Mucosa of descending colon (tissue), 3 donors: ENCODE data around the gene TMEM141. TPM values are rescaled to one million over a fixed set of nuclear protein-coding genes. Genes with fewer than 3 reads are reported as not detected.

Experiments used
- ATAC-seq: fragments of 200-7000 bp; cut with Tn5 transposase; one replicate; pipeline ENCODE4 v1.9.1; 2020; ENCODE audit warnings: mild to moderate bottlenecking, moderate library complexity
- DNase-seq, 3 donors: peaks; one replicate each; pipeline ENCODE4 v3.0.0-alpha.2; 2020
- H3K36me3 ChIP-seq: fragments of 200-600 bp; one replicate; pipeline ENCODE4 v1.8.0; 2021; ENCODE audit warnings: low read depth, mild to moderate bottlenecking
- H3K4me1 ChIP-seq: fragments of 200-600 bp; one replicate; pipeline ENCODE4 v1.8.0; 2021; ENCODE audit warnings: low read depth, mild to moderate bottlenecking
- H3K4me3 ChIP-seq: fragments of 200-600 bp; one replicate; pipeline ENCODE4 v1.8.0; 2021; ENCODE audit warnings: mild to moderate bottlenecking
- H3K9me3 ChIP-seq: fragments of 200-600 bp; one replicate; pipeline ENCODE4 v1.8.0; 2021; ENCODE audit warnings: mild to moderate bottlenecking
- intact Hi-C, 2 donors: fragments of 100-400 bp; cut with DNase I in 1 of 2; cut with micrococcal nuclease in 1 of 2; formaldehyde crosslinking; loops; one replicate each; pipeline versions ENCODE4 v1.11.0 to v1.11.1; 2022; cut with DNase I, micrococcal nuclease
- total RNA-seq, 3 donors: library from RNA; stranded (reverse); fragmentation: NEBNext Ultra II Directional in 2 of 3; extraction: Animal tissue kit (Norgen Biotek cat#: 25700) in 2 of 3; gene quantifications; one replicate each; pipeline versions ENCODE4 v1.2.1 to v1.2.4, GENCODE V29; 2021 to 2023
- TF ChIP-seq, protein P1 (sequence below): fragments of 200-600 bp; IDR thresholded peaks from one replicate; pipeline ENCODE4 v1.8.0; 2022; ENCODE audit warnings: antibody characterized with exemption, mild to moderate bottlenecking
- donor health status: DM: no; HTN: no; CAD: no; lungs with moderate emphysema.
- donor health status: DM: no; HTN: no; CAD: no.
- donor health status: DM: no; HTN: yes; CAD: no.

Gene TMEM141
- total RNA-seq, 3 donors from 2014 or later: 110 to 373 (median 127) TPM

DNA sequence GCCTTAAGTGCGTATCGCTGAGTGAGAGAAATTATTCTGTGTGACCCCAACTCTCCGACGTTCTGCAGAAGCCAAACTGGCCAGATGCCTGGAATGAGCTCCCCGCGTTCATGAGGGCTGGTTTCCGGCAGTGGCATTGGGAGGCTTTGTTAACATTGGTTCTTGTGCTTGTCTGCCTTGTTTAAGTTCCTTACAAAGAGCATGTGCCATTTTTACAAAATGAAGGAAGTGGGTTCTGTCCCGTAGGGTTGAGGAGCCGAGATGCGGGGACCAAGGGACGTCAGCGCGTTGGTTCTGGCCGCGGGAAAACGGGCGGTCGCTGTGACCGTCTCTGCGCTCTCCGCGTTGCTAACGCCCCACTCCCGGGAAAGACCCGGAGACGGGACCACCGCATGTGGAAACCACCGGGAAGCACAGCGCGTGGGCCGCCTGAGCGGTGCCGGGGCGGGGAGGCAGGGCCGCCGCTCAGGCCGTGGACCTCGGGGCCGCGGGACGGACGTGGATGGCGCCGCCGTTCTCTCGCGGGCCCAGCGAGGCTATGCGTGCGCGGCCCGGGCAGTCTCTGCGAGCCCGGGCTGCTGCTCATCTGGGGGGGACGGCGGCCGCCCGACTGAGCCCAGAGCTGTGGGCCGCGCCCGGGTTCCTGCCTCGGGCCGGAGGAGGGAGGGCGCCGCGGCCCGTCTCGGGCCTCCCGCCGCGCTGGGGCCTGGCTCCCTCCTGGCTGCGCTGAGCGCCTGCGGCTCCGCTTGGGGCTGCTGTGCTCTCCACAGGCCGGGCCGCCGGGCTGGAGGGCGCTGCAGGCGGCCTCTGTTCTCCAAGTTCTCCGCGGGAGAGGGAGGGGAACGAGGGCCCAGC, 30.1 kb downstream of the TMEM141 start:
- intact Hi-C loops: no loop called here
- TF ChIP-seq, protein P1, sequence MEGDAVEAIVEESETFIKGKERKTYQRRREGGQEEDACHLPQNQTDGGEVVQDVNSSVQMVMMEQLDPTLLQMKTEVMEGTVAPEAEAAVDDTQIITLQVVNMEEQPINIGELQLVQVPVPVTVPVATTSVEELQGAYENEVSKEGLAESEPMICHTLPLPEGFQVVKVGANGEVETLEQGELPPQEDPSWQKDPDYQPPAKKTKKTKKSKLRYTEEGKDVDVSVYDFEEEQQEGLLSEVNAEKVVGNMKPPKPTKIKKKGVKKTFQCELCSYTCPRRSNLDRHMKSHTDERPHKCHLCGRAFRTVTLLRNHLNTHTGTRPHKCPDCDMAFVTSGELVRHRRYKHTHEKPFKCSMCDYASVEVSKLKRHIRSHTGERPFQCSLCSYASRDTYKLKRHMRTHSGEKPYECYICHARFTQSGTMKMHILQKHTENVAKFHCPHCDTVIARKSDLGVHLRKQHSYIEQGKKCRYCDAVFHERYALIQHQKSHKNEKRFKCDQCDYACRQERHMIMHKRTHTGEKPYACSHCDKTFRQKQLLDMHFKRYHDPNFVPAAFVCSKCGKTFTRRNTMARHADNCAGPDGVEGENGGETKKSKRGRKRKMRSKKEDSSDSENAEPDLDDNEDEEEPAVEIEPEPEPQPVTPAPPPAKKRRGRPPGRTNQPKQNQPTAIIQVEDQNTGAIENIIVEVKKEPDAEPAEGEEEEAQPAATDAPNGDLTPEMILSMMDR: no peak
- no peaks in the 10 kb centered on the region for H3K9me3 ChIP-seq
- peaks cover 2% of the 10 kb centered on the region for H3K4me1 ChIP-seq
- DNase-seq (no peak), ATAC-seq (peak; percentile 34)
- H3K4me3 ChIP-seq: no peak overlapping the region
- peaks cover 10% of the 10 kb centered on the region for H3K36me3 ChIP-seq

DNA sequence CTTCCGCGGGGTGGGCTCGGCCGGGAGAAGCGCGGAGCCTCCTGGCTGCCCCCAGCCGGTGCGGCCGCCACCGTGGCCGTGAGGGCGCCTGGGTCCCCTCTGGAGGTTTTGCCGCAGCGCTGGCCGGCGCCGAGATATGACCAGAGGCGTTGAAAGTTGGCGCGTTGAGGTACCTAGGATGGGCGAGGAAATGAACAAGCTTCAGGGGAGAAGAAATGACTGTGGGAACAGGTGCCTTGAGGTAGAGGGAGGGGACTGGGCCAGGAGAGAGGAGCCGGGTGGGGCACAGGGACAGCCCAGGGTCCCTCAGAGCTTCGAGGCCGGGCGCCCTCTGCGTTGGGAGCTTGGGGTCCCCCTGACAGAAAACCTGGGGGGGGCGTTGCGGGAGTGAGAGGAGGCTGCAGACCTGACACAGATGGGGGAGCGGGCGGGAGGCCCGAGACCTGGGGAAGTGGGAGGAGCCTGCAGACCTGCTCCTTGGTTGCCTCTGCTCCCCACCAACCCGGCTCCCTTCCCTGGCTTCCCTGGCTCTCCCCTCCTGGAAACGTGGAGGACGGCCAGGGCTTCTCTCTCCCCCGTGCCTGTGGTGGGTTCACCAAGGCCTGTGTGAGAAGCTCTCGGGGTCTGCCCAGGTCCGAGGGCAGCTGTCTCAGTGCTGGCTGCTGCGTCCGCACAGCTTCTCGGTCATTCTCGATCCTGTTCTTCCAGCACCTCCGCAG, 30.8 kb downstream of the TMEM141 start:
- Histone ChIP-seq H3K9me3 (no peaks in the 10 kb centered on the region), H3K4me1 (peaks cover 2% of the 10 kb centered on the region), H3K36me3 (peaks cover 10% of the 10 kb centered on the region), H3K4me3 (no peak overlapping the region)
- TF ChIP-seq, protein P1: no peak
- peak; percentile 7 for ATAC-seq
- no peak for DNase-seq
- intact Hi-C loops: no loop called here

DNA sequence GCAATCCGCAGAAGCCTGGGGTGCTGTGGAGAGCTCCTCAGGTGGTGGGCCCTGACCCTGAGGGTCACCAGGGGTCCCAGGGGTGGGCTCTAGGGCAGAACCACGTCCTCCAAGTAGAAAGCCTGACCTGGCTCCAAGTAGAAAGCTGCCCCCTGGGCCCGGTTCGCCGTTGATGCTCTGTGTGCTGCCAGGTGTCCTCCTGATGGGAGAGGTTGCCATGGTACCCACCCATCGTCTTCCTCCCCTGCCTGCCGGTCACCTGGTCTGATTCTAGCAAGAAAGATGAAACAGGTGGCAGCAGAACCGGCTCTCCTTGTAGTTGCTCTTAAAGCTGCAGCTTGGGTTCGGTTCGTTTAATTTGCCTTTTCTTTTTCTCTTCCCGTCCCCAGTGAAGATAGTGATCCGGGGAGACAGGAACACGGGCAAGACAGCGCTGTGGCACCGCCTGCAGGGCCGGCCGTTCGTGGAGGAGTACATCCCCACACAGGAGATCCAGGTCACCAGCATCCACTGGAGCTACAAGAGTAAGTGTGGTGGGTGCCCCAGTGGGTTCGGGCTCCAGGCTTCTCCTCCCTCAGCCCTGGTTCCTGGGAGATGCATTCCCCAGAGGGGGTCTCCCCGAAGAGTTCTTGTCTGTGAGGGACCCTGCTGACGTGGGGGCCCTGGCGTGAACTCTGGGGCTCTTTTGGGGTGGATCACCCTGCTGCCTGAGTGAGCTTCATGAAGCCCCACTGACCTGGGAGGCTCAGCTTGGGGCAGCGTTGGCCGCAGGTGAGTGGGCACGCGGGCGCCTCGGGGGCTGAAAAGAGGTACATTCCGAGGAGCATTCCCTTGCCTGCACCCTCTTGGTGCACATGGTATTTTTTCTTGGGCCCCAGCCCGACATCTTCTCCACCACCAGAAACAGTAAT, 32.2 kb downstream of the TMEM141 start:
- Histone ChIP-seq H3K4me1 (peaks cover 2% of the 10 kb centered on the region), H3K36me3 (peaks cover 10% of the 10 kb centered on the region), H3K4me3 (no peak overlapping the region), H3K9me3 (no peaks in the 10 kb centered on the region)
- ATAC-seq (no peak), DNase-seq (no peak)
- intact Hi-C loops: no loop called here
- TF ChIP-seq, protein P1: no peak

DNA sequence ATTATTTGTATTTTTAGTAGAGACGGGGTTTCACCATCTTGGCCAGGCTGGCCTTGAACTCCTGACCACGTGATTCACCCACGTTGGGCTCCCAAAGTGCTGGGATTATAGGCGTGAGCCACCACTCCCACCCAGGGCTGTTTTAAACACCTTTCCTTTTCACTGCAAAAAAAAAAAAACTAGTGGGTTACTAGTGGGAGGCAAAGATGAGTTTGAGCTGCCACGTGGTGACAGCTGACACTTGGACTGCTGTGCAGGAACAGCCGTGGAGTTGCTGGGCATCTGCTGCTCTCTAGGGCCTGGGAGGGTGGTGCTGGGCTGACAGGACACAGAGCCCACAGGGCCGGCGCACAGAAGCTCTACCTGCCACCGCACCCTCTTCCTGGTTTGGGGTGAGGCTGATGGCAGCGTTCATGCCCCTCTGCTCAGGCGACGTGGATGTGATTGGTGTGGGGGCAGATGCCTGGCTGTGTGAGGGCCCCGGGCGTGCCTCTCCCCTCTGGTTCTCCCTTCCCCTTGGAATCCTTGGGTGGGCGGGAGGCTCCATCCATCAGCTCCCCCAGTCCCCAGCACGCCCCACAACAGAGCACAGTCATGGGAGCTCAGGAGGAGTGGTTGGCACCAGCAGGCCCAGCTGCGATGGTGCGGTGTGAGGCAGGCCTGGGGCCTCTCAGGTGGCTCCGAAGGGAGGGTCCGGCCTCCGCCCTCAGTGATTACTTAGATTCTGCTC, 33.5 kb downstream of the TMEM141 start:
- H3K9me3 ChIP-seq: no peaks in the 10 kb centered on the region
- H3K36me3 ChIP-seq: peaks cover 10% of the 10 kb centered on the region
- intact Hi-C loops: no loop called here

More for the DNA sequence above, 33.5 kb downstream of the TMEM141 start:
- DNase-seq (no peak), ATAC-seq (no peak)
- H3K4me3 ChIP-seq: no peak overlapping the region
- H3K4me1 ChIP-seq: peaks cover 2% of the 10 kb centered on the region
- TF ChIP-seq, protein P1: no peak
